A673 (cell line): ENCODE measurements around the gene GPR85. TPM values are rescaled to one million over a fixed set of nuclear protein-coding genes. Genes with fewer than 3 reads are reported as not detected.

Experiments
- BruUV-seq: library from RNA; stranded (reverse); fragments of 400-500 nt; replicated peaks from 2 replicates; lab custom pipeline; 2021; lab: Mats Ljungman, UMichigan
- CTCF ChIA-PET: fragments of 300-600 bp; sonication (Branson Sonifier 250); formaldehyde crosslinking; loops from one replicate; lab custom pipeline; 2022; ENCODE audit warnings: antibody characterized with exemption; lab: Charles Lee
- POLR2A ChIA-PET: fragments of 300-600 bp; sonication (Branson Sonifier 250); formaldehyde crosslinking; loops from one replicate; lab custom pipeline; 2022; ENCODE audit warnings: antibody characterized with exemption; ENCODE audit not compliant: low non-redundant PET; lab: Charles Lee
- DNase-seq: peaks from one replicate; pipeline ENCODE4 v3.0.0-alpha.2; 2015; ENCODE audit warnings: low spot score
- H3K27ac ChIP-seq: fragments of 200-600 bp; sonication (generic); 2 replicates; pipeline ENCODE4 v1.5.1; 2016; ENCODE audit warnings: mixed run types, low read depth, mild to moderate bottlenecking, mixed read lengths, antibody characterized with exemption, low read length; ENCODE audit not compliant: poor library complexity, severe bottlenecking
- H3K27me3 ChIP-seq: fragments of 200-600 bp; sonication (generic); replicated peaks from 2 replicates; pipeline ENCODE4 v1.6.1; 2017; ENCODE audit warnings: mixed run types, low read depth, mild to moderate bottlenecking, mixed read lengths, antibody characterized with exemption, low read length; ENCODE audit not compliant: insufficient read depth, poor library complexity
- H3K36me3 ChIP-seq: fragments of 200-600 bp; sonication (generic); 2 replicates; pipeline ENCODE4 v1.6.1; 2016; ENCODE audit warnings: mixed run types, mild to moderate bottlenecking, mixed read lengths, antibody characterized with exemption, low read length; ENCODE audit not compliant: insufficient read depth, poor library complexity, severe bottlenecking
- H3K4me1 ChIP-seq: fragments of 200-600 bp; sonication (generic); 2 replicates; pipeline ENCODE4 v1.6.1; 2017; ENCODE audit warnings: mixed run types, mild to moderate bottlenecking, mixed read lengths, antibody characterized with exemption, low read length; ENCODE audit not compliant: insufficient read depth, poor library complexity, severe bottlenecking
- H3K4me3 ChIP-seq: fragments of 200-600 bp; sonication (generic); 2 replicates; pipeline ENCODE4 v1.5.1; 2016; ENCODE audit warnings: low read depth, mixed run types, mild to moderate bottlenecking, mixed read lengths, low read length; ENCODE audit not compliant: poor library complexity, severe bottlenecking
- H3K9me3 ChIP-seq: fragments of 200-600 bp; sonication (generic); 2 replicates; pipeline ENCODE4 v1.6.1; 2016; ENCODE audit warnings: mixed run types, low read depth, mild to moderate bottlenecking, mixed read lengths, antibody characterized with exemption, low read length; ENCODE audit not compliant: poor library complexity, severe bottlenecking
- EZH2 ChIP-seq: fragments of 200-600 bp; sonication (generic); IDR thresholded peaks from 2 replicates; pipeline ENCODE4 v1.6.1; 2017; ENCODE audit warnings: borderline replicate concordance, low read depth, mild to moderate bottlenecking, mixed read lengths, antibody characterized with exemption, low read length; ENCODE audit not compliant: poor library complexity, severe bottlenecking
- intact Hi-C: fragments of 100-400 bp; cut with micrococcal nuclease; formaldehyde crosslinking; loops from one replicate; pipeline ENCODE4 v1.10.0; 2022; ENCODE audit not compliant: unreplicated experiment
- total RNA-seq: library from RNA; stranded (reverse); gene quantifications from 2 replicates; pipeline ENCODE4 v1.2.3, GENCODE V29; 2021
- TF ChIP-seq, protein P1 (sequence below): fragments of 300-800, 200-600 bp; sonication (generic); conservative IDR thresholded peaks from 2 replicates; pipeline ENCODE4 v1.5.1; 2017; ENCODE audit warnings: low read depth, mild to moderate bottlenecking, antibody characterized with exemption, low read length, moderate library complexity, mixed read lengths

GPR85 gene
- total RNA-seq, 1 experiment from 2014 or later: 0.32 TPM

DNA sequence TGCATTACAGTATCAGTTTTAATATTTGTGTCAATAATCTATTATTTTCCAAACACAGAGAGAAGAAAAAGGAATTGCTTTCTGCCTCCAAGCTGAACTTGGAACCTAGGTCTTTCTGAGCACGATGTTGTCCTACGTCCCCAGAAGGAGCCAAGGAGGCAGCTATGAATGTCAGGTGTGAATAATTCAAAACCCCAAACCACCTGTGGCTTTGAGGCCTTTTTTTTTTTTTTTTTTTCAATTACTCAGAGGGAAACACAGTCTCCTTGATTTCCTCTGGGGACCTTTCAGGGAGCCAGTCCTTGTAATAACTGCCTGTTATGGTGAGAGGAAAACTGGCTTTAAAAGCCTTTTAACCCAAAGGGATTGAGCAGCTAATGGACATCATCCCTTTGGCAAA lies 8.3 kb downstream of the GPR85 start:
- no peaks in the 10 kb centered on the region for H3K9me3 ChIP-seq
- intact Hi-C loops: no loop called here
- no peak overlapping the region for H3K4me3 ChIP-seq
- no TSS peak for BruUV-seq
- no peak overlapping the region for H3K27ac ChIP-seq
- peaks cover 6% of the 10 kb centered on the region for H3K27me3 ChIP-seq
- POLR2A ChIA-PET: no interaction called here
- H3K4me1 ChIP-seq: no peaks in the 10 kb centered on the region
- CTCF ChIA-PET: no interaction called here
- no peak for DNase-seq
- no peaks in the 10 kb centered on the region for H3K36me3 ChIP-seq
- TF ChIP-seq, protein P1, sequence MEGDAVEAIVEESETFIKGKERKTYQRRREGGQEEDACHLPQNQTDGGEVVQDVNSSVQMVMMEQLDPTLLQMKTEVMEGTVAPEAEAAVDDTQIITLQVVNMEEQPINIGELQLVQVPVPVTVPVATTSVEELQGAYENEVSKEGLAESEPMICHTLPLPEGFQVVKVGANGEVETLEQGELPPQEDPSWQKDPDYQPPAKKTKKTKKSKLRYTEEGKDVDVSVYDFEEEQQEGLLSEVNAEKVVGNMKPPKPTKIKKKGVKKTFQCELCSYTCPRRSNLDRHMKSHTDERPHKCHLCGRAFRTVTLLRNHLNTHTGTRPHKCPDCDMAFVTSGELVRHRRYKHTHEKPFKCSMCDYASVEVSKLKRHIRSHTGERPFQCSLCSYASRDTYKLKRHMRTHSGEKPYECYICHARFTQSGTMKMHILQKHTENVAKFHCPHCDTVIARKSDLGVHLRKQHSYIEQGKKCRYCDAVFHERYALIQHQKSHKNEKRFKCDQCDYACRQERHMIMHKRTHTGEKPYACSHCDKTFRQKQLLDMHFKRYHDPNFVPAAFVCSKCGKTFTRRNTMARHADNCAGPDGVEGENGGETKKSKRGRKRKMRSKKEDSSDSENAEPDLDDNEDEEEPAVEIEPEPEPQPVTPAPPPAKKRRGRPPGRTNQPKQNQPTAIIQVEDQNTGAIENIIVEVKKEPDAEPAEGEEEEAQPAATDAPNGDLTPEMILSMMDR: no peak
- no peak for TF ChIP-seq EZH2

DNA sequence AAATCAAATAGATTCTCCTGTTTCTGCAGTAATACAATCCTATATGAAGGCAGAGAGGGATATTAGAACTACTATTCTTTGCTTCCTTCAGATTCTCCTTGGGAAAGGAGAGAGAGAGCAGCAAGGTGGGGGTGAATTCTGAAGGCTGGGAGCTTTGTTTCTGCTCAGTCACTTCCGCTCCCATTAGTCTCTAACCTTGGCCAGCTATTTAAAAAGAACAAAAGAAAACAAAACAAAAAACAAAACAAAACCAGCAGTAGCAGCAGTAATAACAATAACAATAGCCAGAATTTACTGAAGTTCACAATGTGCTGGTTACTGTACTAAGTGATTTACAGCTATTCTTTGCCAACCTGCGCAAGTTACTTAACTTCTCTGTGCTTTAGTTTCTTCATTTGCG lies 9.9 kb downstream of the GPR85 start:
- H3K4me3 ChIP-seq: no peak overlapping the region
- no peaks in the 10 kb centered on the region for H3K9me3 ChIP-seq
- CTCF ChIA-PET: no interaction called here
- intact Hi-C loops: no loop called here
- TF ChIP-seq, protein P1: no peak
- no peak for TF ChIP-seq EZH2
- no peak overlapping the region for H3K27ac ChIP-seq
- H3K27me3 ChIP-seq: peaks cover 11% of the 10 kb centered on the region
- no peaks in the 10 kb centered on the region for H3K36me3 ChIP-seq
- DNase-seq: no peak
- POLR2A ChIA-PET: no interaction called here
- BruUV-seq: no TSS peak
- no peaks in the 10 kb centered on the region for H3K4me1 ChIP-seq

DNA sequence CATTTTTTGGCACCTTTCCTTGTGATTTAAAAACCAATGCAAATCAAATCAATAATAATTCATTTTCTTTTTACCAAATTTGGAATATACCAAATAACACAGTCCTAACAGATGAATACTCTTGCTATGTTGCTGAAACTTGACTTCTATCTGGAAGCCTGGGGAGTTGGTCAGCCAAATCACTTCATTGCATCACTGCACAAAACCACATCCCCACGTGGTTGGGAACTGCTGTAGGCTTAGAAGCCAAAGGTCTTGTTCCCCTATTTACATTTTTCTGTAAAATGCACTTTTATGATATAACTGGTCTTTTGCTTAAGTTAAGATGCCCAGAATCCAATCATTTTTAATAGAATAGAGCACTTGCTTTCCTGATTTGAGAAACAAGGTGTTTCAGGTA lies 15.2 kb downstream of the GPR85 start:
- intact Hi-C loops: no loop called here
- Histone ChIP-seq H3K27ac (no peak overlapping the region), H3K27me3 (peaks cover 8% of the 10 kb centered on the region), H3K4me3 (no peak overlapping the region), H3K36me3 (no peaks in the 10 kb centered on the region), H3K4me1 (no peaks in the 10 kb centered on the region), H3K9me3 (no peaks in the 10 kb centered on the region)
- ChIA-PET POLR2A (no interaction called here), CTCF (no interaction called here)
- no peak for DNase-seq
- no peak for TF ChIP-seq EZH2
- TF ChIP-seq, protein P1: no peak
- BruUV-seq: no TSS peak
